Suprapubic skin (tissue), 4 donors: ENCODE measurements around the gene SH3TC1.
A peak's percentile ranks its signal among the peaks of the same experiment; 100 is the strongest.

Experiments
- EP300 ChIP-seq: sonication (generic); formaldehyde crosslinking; IDR thresholded peaks from one replicate; pipeline ENCODE4 v1.6.1; 2017; ENCODE audit warnings: antibody characterized with exemption
- POLR2A ChIP-seq, 2 donors: fragments of 450-650 bp; IDR thresholded peaks; one replicate each; pipeline ENCODE4 v1.6.1; 2017; ENCODE audit warnings: antibody characterized with exemption in 2 of 2, mild to moderate bottlenecking in 2 of 2, moderate library complexity in 2 of 2
- POLR2AphosphoS5 ChIP-seq, 3 donors: sonication (generic); formaldehyde crosslinking; IDR thresholded peaks; one replicate each; pipeline ENCODE4 v1.6.1; 2017; ENCODE audit warnings: antibody characterized with exemption in 3 of 3
- TF ChIP-seq, protein P1 (sequence below), 2 donors: fragments of 200-600 bp in 1 of 2; fragments of 450-650 bp in 1 of 2; sonication (generic) in 1 of 2; IDR thresholded peaks; one replicate each; pipeline ENCODE4 v1.5.1; 2016 to 2019; ENCODE audit warnings: antibody characterized with exemption in 2 of 2, mild to moderate bottlenecking in 1 of 2, moderate library complexity in 1 of 2

GRCh38 chr4:8281519-8282133 lies 82.5 kb downstream of the SH3TC1 start:
- TF ChIP-seq EP300 (no peak), POLR2A (IDR thresholded peaks at IDR 0.05) (no peak), POLR2AphosphoS5 (IDR thresholded peaks at IDR 0.05) (peak in 1 of 3 donors; percentile 42)
- TF ChIP-seq, protein P1, sequence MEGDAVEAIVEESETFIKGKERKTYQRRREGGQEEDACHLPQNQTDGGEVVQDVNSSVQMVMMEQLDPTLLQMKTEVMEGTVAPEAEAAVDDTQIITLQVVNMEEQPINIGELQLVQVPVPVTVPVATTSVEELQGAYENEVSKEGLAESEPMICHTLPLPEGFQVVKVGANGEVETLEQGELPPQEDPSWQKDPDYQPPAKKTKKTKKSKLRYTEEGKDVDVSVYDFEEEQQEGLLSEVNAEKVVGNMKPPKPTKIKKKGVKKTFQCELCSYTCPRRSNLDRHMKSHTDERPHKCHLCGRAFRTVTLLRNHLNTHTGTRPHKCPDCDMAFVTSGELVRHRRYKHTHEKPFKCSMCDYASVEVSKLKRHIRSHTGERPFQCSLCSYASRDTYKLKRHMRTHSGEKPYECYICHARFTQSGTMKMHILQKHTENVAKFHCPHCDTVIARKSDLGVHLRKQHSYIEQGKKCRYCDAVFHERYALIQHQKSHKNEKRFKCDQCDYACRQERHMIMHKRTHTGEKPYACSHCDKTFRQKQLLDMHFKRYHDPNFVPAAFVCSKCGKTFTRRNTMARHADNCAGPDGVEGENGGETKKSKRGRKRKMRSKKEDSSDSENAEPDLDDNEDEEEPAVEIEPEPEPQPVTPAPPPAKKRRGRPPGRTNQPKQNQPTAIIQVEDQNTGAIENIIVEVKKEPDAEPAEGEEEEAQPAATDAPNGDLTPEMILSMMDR (IDR thresholded peaks at IDR 0.05) = no peak
